Liver (tissue), 3 donors: ENCODE measurements around the gene SAMD4A.

Experiments used
- CTCF ChIP-seq: fragments of 150-350 bp; IDR thresholded peaks from 2 replicates; pipeline ENCODE4 v1.5.1; 2017; ENCODE audit warnings: improper control_type of control experiment, low read depth, low read length; ENCODE audit not compliant: missing input control
- EGR1 ChIP-seq, 2 donors: IDR thresholded peaks; 2 replicates each; pipeline ENCODE4 v1.6.1; 2016 to 2018; ENCODE audit warnings: antibody characterized with exemption in 2 of 2, low read depth in 2 of 2
- HNF4A ChIP-seq, 2 donors: conservative IDR thresholded peaks; 2 replicates each; pipeline ENCODE4 v1.6.1; 2016; ENCODE audit warnings: antibody characterized with exemption in 2 of 2, mild to moderate bottlenecking in 2 of 2
- RAD21 ChIP-seq, 2 donors: IDR thresholded peaks; 2 replicates each; pipeline ENCODE4 v1.6.1; 2016; ENCODE audit warnings: antibody characterized with exemption in 2 of 2, mild to moderate bottlenecking in 2 of 2
- SP1 ChIP-seq: IDR thresholded peaks from 2 replicates; pipeline ENCODE4 v1.6.1; 2018; ENCODE audit warnings: antibody characterized with exemption, mild to moderate bottlenecking
- TAF1 ChIP-seq: conservative IDR thresholded peaks from 2 replicates; pipeline ENCODE4 v1.6.1; 2016; ENCODE audit warnings: antibody characterized with exemption, mild to moderate bottlenecking
- ZBTB33 ChIP-seq: IDR thresholded peaks from 2 replicates; pipeline ENCODE4 v1.6.1; 2016; ENCODE audit warnings: antibody characterized with exemption
- TF ChIP-seq, protein P1 (sequence below): IDR thresholded peaks from 2 replicates; pipeline ENCODE4 v1.6.1; 2016; ENCODE audit warnings: antibody characterized with exemption
- donor health status: healthy.
- donor health status: healthy.

DNA sequence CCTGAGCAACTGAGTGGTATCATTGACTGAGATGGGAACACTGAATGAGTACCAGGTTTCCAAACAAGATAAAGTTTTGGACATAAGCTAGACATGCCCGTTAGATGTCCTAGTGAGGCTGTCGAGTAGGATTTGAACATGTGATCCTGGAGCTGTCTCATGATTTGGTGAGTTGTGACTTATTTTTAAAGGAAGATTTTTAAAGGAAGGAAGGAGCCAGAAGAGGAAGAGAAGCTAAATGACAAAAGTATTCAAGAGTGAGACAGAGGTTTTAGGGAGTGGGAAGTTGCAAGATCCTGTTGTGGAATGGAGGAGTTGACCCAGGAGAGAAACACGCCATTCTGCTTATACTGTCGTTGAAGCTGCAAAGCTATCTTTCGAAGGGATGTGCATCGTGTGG, 82.1 kb downstream of the SAMD4A start:
- no peak for TF ChIP-seq CTCF
- no peak for TF ChIP-seq ZBTB33
- no peak for TF ChIP-seq EGR1 (IDR thresholded peaks at IDR 0.05; ENCODE audit: low read depth in 2 of 2)
- no peak for TF ChIP-seq SP1
- TF ChIP-seq TAF1: no peak
- TF ChIP-seq HNF4A (conservative IDR thresholded peaks at IDR 0.05): no peak
- TF ChIP-seq, protein P1, sequence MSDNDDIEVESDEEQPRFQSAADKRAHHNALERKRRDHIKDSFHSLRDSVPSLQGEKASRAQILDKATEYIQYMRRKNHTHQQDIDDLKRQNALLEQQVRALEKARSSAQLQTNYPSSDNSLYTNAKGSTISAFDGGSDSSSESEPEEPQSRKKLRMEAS: no peak
- no peak for TF ChIP-seq RAD21 (IDR thresholded peaks at IDR 0.05)
